ENCODE results near the gene KCND3. TPM values are rescaled to one million over a fixed set of nuclear protein-coding genes. Genes with fewer than 3 reads are reported as not detected.

The KCND3 gene
- total RNA-seq, 4 donors from 2014 or later: 2.4 to 6.0 (median 3.9) TPM

- DNase-seq: no peak
- intact Hi-C loops (cut with DNase I): no loop called here
- Histone ChIP-seq H3K4me3 (no peak overlapping the region), H3K27ac (no peak overlapping the region), H3K4me1 (no peaks in the 10 kb centered on the region), H3K9me3 (no peaks in the 10 kb centered on the region), H3K36me3 (no peaks in the 10 kb centered on the region), H3K27me3 (no peaks in the 10 kb centered on the region)
- TF ChIP-seq POLR2A (IDR thresholded peaks at IDR 0.05): no peak
- TF ChIP-seq CTCF (IDR thresholded peaks at IDR 0.05): no peak
- WGBS, 2 donors: 25 to 62% methylated on average over 1 of the region's 1 CpG
These were observed 37.0 kb upstream of the KCND3 start for GRCh38 chr1:112026501-112026900.

GRCh38 chr1:112026016-112026415 is 36.5 kb upstream of the KCND3 start:
- no peak overlapping the region for H3K4me3 ChIP-seq
- no peak for TF ChIP-seq POLR2A (IDR thresholded peaks at IDR 0.05)
- no peak for TF ChIP-seq CTCF (IDR thresholded peaks at IDR 0.05)
- no peaks in the 10 kb centered on the region for H3K9me3 ChIP-seq
- no peak for DNase-seq
- H3K4me1 ChIP-seq: no peaks in the 10 kb centered on the region
- H3K27ac ChIP-seq: no peak overlapping the region
- 38 to 57% methylated on average over 5 of the region's 5 CpGs for WGBS, 2 donors
- H3K36me3 ChIP-seq: no peaks in the 10 kb centered on the region
- intact Hi-C loops (cut with DNase I): no loop called here
- H3K27me3 ChIP-seq: no peaks in the 10 kb centered on the region

GRCh38 chr1:112021263-112021662 is 31.8 kb upstream of the KCND3 start:
- no peak overlapping the region for H3K4me3 ChIP-seq
- 47 to 58% methylated on average over 4 of the region's 4 CpGs for WGBS, 2 donors

GRCh38 chr1:112017183-112017582 is 27.7 kb upstream of the KCND3 start:
- TF ChIP-seq CTCF (IDR thresholded peaks at IDR 0.05) (no peak), POLR2A (IDR thresholded peaks at IDR 0.05) (no peak)
- Histone ChIP-seq H3K27ac (no peak overlapping the region), H3K27me3 (peaks cover 0 to 8% (median 0%) of the 10 kb centered on the region in 4 donors), H3K36me3 (no peaks in the 10 kb centered on the region), H3K4me1 (no peaks in the 10 kb centered on the region), H3K9me3 (peaks cover 0 to 8% (median 0%) of the 10 kb centered on the region in 3 donors), H3K4me3 (no peak overlapping the region)
- intact Hi-C loops (cut with DNase I): no loop called here
- no peak for DNase-seq
- WGBS, 2 donors: 69 to 71% methylated on average over 3 to 6 of the region's 6 CpGs

More at GRCh38 chr1:112021263-112021662, 31.8 kb upstream of the KCND3 start:
- no peaks in the 10 kb centered on the region for H3K9me3 ChIP-seq
- no peaks in the 10 kb centered on the region for H3K27me3 ChIP-seq
- no peak overlapping the region for H3K27ac ChIP-seq
- H3K4me1 ChIP-seq: no peaks in the 10 kb centered on the region
- no peak for TF ChIP-seq CTCF (IDR thresholded peaks at IDR 0.05)
- no peak for TF ChIP-seq POLR2A (IDR thresholded peaks at IDR 0.05)
- intact Hi-C loops (cut with DNase I): no loop called here
- no peaks in the 10 kb centered on the region for H3K36me3 ChIP-seq
- no peak for DNase-seq

GRCh38 chr1:112012823-112013222 is 23.4 kb upstream of the KCND3 start:
- H3K4me3 ChIP-seq: no peak overlapping the region
- peaks cover 0 to 8% (median 0%) of the 10 kb centered on the region in 4 donors for H3K27me3 ChIP-seq
- WGBS, 2 donors: 43 to 45% methylated on average over 1 of the region's 1 CpG
- intact Hi-C loops (cut with DNase I): no loop called here
- H3K27ac ChIP-seq: no peak overlapping the region
- no peak for TF ChIP-seq CTCF (IDR thresholded peaks at IDR 0.05)
- TF ChIP-seq POLR2A (IDR thresholded peaks at IDR 0.05): no peak
- H3K9me3 ChIP-seq: peaks cover 0 to 8% (median 0%) of the 10 kb centered on the region in 3 donors
- no peaks in the 10 kb centered on the region for H3K36me3 ChIP-seq
- H3K4me1 ChIP-seq: peaks cover 0 to 8% (median 0%) of the 10 kb centered on the region in 3 donors
- no peak for DNase-seq
